ENCODE data around the gene TANC2.
"Not testable (repeated sequence)": the region's sequence is repeated elsewhere in the genome, so short reads cannot be mapped to it uniquely, and the experiment has no call there.

Gene TANC2

DNA sequence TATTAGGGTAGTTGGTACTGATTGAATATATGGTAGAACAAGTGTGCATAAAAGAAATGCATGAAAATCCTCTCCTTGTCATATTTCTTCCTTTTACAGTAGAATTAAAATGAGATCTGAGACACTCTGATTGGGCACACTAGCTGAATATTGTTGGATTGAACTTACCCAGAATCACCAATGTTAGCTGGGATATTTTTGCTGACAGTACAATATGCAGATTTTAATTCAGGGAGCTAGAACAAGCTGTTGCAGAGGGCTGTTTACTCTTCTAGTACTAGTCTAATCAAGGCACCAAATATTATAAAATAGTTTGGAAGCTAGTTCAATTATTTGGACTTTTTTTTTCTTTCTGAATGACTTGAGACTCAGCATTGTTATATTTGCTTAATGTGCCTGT is 4.6 kb downstream of the TANC2 start:
- no peak overlapping the region for H3K4me3 ChIP-seq (ENCODE audit: low read length)
- peaks cover 5% of the 10 kb centered on the region for H3K9me3 ChIP-seq (ENCODE audit: low read length)
- H3K36me3 ChIP-seq (ENCODE audit: insufficient read depth, low read length) = no peaks in the 10 kb centered on the region
- H3K4me1 ChIP-seq (ENCODE audit: insufficient read depth, low read length) = peaks cover 16% of the 10 kb centered on the region
- no peak overlapping the region for H2AFZ ChIP-seq (ENCODE audit: low read depth, low read length)
- no peaks in the 10 kb centered on the region for H3K27me3 ChIP-seq (ENCODE audit: insufficient read depth, low read length)

GRCh38 chr17:62971853-62972252 is 5.8 kb downstream of the TANC2 start:
- Histone ChIP-seq H3K27me3 (ENCODE audit: insufficient read depth, low read length) (no peaks in the 10 kb centered on the region), H3K36me3 (ENCODE audit: insufficient read depth, low read length) (no peaks in the 10 kb centered on the region), H3K9me3 (ENCODE audit: low read length) (peaks cover 5% of the 10 kb centered on the region), H3K4me3 (ENCODE audit: low read length) (no peak overlapping the region), H2AFZ (ENCODE audit: low read depth, low read length) (no peak overlapping the region), H3K4me1 (ENCODE audit: insufficient read depth, low read length) (peaks cover 15% of the 10 kb centered on the region)

- H3K9me3 ChIP-seq (ENCODE audit: low read length) = peaks cover 5% of the 10 kb centered on the region
- no peaks in the 10 kb centered on the region for H3K36me3 ChIP-seq (ENCODE audit: insufficient read depth, low read length)
- H3K27me3 ChIP-seq (ENCODE audit: insufficient read depth, low read length) = no peaks in the 10 kb centered on the region
- no peaks in the 10 kb centered on the region for H3K4me1 ChIP-seq (ENCODE audit: insufficient read depth, low read length)
- no peak overlapping the region for H2AFZ ChIP-seq (ENCODE audit: low read depth, low read length)
- H3K4me3 ChIP-seq (ENCODE audit: low read length) = no peak overlapping the region
Observed at GRCh38 chr17:62974788-62975187, 8.8 kb downstream of the TANC2 start.

GRCh38 chr17:62975206-62975605 is 9.2 kb downstream of the TANC2 start:
- Histone ChIP-seq H2AFZ (ENCODE audit: low read depth, low read length) (no peak overlapping the region), H3K36me3 (ENCODE audit: insufficient read depth, low read length) (no peaks in the 10 kb centered on the region), H3K4me3 (ENCODE audit: low read length) (no peak overlapping the region), H3K9me3 (ENCODE audit: low read length) (peaks cover 5% of the 10 kb centered on the region), H3K4me1 (ENCODE audit: insufficient read depth, low read length) (no peaks in the 10 kb centered on the region), H3K27me3 (ENCODE audit: insufficient read depth, low read length) (no peaks in the 10 kb centered on the region)

GRCh38 chr17:62976643-62977231 is 10.7 kb downstream of the TANC2 start:
- not testable (repeated sequence) for H3K36me3 ChIP-seq (ENCODE audit: insufficient read depth, low read length); H3K4me3 ChIP-seq (ENCODE audit: low read length); H3K27me3 ChIP-seq (ENCODE audit: insufficient read depth, low read length); H3K4me1 ChIP-seq (ENCODE audit: insufficient read depth, low read length); H3K9me3 ChIP-seq (ENCODE audit: low read length); H2AFZ ChIP-seq (ENCODE audit: low read depth, low read length)

GRCh38 chr17:62980842-62981241 is 14.8 kb downstream of the TANC2 start:
- Histone ChIP-seq H3K4me1 (ENCODE audit: insufficient read depth, low read length) (no peaks in the 10 kb centered on the region), H3K36me3 (ENCODE audit: insufficient read depth, low read length) (no peaks in the 10 kb centered on the region), H3K4me3 (ENCODE audit: low read length) (no peak overlapping the region), H3K27me3 (ENCODE audit: insufficient read depth, low read length) (no peaks in the 10 kb centered on the region), H2AFZ (ENCODE audit: low read depth, low read length) (no peak overlapping the region), H3K9me3 (ENCODE audit: low read length) (peaks cover 3% of the 10 kb centered on the region)

- Histone ChIP-seq H3K27me3 (ENCODE audit: insufficient read depth, low read length) (no peaks in the 10 kb centered on the region), H3K36me3 (ENCODE audit: insufficient read depth, low read length) (no peaks in the 10 kb centered on the region), H3K4me3 (ENCODE audit: low read length) (no peak overlapping the region), H3K9me3 (ENCODE audit: low read length) (peaks cover 7% of the 10 kb centered on the region), H3K4me1 (ENCODE audit: insufficient read depth, low read length) (no peaks in the 10 kb centered on the region), H2AFZ (ENCODE audit: low read depth, low read length) (no peak overlapping the region)
Observed at GRCh38 chr17:62981933-62982332, 15.9 kb downstream of the TANC2 start.

GRCh38 chr17:62984801-62985200 is 18.8 kb downstream of the TANC2 start:
- Histone ChIP-seq H3K4me3 (ENCODE audit: low read length) (no peak overlapping the region), H3K9me3 (ENCODE audit: low read length) (peaks cover 7% of the 10 kb centered on the region), H3K4me1 (ENCODE audit: insufficient read depth, low read length) (no peaks in the 10 kb centered on the region), H3K36me3 (ENCODE audit: insufficient read depth, low read length) (no peaks in the 10 kb centered on the region), H3K27me3 (ENCODE audit: insufficient read depth, low read length) (no peaks in the 10 kb centered on the region), H2AFZ (ENCODE audit: low read depth, low read length) (no peak overlapping the region)

GRCh38 chr17:62986549-62986948 is 20.5 kb downstream of the TANC2 start:
- Histone ChIP-seq H2AFZ (ENCODE audit: low read depth, low read length) (no peak overlapping the region), H3K27me3 (ENCODE audit: insufficient read depth, low read length) (no peaks in the 10 kb centered on the region), H3K36me3 (ENCODE audit: insufficient read depth, low read length) (no peaks in the 10 kb centered on the region), H3K4me3 (ENCODE audit: low read length) (no peak overlapping the region), H3K9me3 (ENCODE audit: low read length) (peaks cover 7% of the 10 kb centered on the region), H3K4me1 (ENCODE audit: insufficient read depth, low read length) (no peaks in the 10 kb centered on the region)

DNA sequence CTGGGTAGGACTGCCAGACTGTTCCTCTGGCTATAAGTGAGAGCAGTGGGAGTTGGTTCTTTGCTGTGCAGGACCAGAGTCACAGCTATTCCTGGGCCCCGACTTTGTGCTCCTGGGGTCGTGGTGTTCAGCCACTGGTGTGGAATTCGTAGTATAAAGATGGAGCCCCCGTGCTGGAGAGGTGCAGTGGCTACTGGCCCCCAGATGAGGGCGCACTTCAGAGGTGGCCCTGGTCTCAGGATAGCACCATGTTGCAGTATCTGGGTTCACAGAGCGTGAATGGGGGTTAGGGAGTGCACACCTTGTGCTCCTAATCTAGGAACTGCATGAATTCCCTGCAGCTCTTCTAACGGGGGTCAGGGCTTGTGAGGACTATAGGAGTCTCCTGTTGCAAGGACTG is 21.1 kb downstream of the TANC2 start:
- H3K9me3 ChIP-seq (ENCODE audit: low read length) = peaks cover 7% of the 10 kb centered on the region
- H3K27me3 ChIP-seq (ENCODE audit: insufficient read depth, low read length) = no peaks in the 10 kb centered on the region
- H3K4me1 ChIP-seq (ENCODE audit: insufficient read depth, low read length) = no peaks in the 10 kb centered on the region
- no peak overlapping the region for H3K4me3 ChIP-seq (ENCODE audit: low read length)
- no peak overlapping the region for H2AFZ ChIP-seq (ENCODE audit: low read depth, low read length)
- no peaks in the 10 kb centered on the region for H3K36me3 ChIP-seq (ENCODE audit: insufficient read depth, low read length)

GRCh38 chr17:62989501-62989900 is 23.5 kb downstream of the TANC2 start:
- Histone ChIP-seq H3K4me1 (ENCODE audit: insufficient read depth, low read length) (no peaks in the 10 kb centered on the region), H2AFZ (ENCODE audit: low read depth, low read length) (no peak overlapping the region), H3K4me3 (ENCODE audit: low read length) (no peak overlapping the region), H3K27me3 (ENCODE audit: insufficient read depth, low read length) (no peaks in the 10 kb centered on the region), H3K36me3 (ENCODE audit: insufficient read depth, low read length) (no peaks in the 10 kb centered on the region), H3K9me3 (ENCODE audit: low read length) (peaks cover 4% of the 10 kb centered on the region)

DNA sequence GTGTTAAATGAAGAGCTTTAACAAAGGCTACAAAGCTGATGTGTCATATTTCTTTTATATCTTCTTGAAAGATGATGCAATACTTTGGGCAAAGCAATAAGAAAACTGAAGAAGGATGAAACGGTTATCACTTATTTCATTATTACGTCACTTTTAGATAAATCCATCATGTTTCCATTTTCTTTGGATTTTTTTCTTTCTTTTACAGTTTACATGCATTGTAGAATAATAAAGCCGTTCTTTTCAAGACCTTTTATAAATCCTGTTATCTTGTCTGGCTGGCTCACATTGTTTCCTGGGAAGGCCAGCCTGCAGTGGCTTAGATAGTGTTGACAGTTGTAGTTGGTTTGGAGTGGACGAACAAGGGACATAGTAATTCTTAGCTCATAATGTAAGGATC is 28.9 kb downstream of the TANC2 start:
- no peaks in the 10 kb centered on the region for H3K27me3 ChIP-seq (ENCODE audit: insufficient read depth, low read length)
- H3K4me1 ChIP-seq (ENCODE audit: insufficient read depth, low read length) = no peaks in the 10 kb centered on the region
- H3K9me3 ChIP-seq (ENCODE audit: low read length) = no peaks in the 10 kb centered on the region
- H3K36me3 ChIP-seq (ENCODE audit: insufficient read depth, low read length) = no peaks in the 10 kb centered on the region
- H2AFZ ChIP-seq (ENCODE audit: low read depth, low read length) = no peak overlapping the region
- no peak overlapping the region for H3K4me3 ChIP-seq (ENCODE audit: low read length)

- Histone ChIP-seq H3K9me3 (ENCODE audit: low read length) (no peaks in the 10 kb centered on the region), H3K27me3 (ENCODE audit: insufficient read depth, low read length) (no peaks in the 10 kb centered on the region), H3K4me1 (ENCODE audit: insufficient read depth, low read length) (no peaks in the 10 kb centered on the region), H3K36me3 (ENCODE audit: insufficient read depth, low read length) (no peaks in the 10 kb centered on the region), H2AFZ (ENCODE audit: low read depth, low read length) (no peak overlapping the region), H3K4me3 (ENCODE audit: low read length) (no peak overlapping the region)
Observed at GRCh38 chr17:62995377-62995885, 29.4 kb downstream of the TANC2 start.

DNA sequence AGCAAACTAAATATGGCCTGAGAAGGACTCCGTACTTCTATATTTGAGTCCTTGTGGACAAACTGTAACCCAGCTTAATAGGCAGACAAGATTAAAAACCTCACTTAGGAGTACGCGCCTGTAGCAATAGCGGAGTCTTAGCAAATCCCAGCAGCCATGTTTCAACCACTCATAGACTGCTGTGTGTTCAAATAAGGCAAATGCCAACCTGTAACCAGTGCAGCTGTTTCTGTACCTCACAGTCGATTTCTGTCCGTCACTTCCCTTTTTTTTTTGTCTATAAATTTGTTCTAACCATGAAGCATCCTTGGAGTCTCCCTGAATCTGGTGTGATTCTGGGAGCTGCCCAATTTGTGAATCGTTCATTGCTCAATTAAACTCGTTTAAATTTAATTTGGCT is 30.2 kb downstream of the TANC2 start:
- H3K4me1 ChIP-seq (ENCODE audit: insufficient read depth, low read length) = no peaks in the 10 kb centered on the region
- no peaks in the 10 kb centered on the region for H3K36me3 ChIP-seq (ENCODE audit: insufficient read depth, low read length)
- H3K9me3 ChIP-seq (ENCODE audit: low read length) = no peaks in the 10 kb centered on the region
- H2AFZ ChIP-seq (ENCODE audit: low read depth, low read length) = no peak overlapping the region
- no peaks in the 10 kb centered on the region for H3K27me3 ChIP-seq (ENCODE audit: insufficient read depth, low read length)
- H3K4me3 ChIP-seq (ENCODE audit: low read length) = no peak overlapping the region

Measured in neuron (in vitro differentiated cells).